M059J (cell line): Measurements from ENCODE around the gene TNIP1. TPM values are rescaled to one million over a fixed set of nuclear protein-coding genes. Genes with fewer than 3 reads are reported as not detected.

Experiments used
- DNase-seq: peaks from one replicate; pipeline ENCODE4 v3.0.0-alpha.2; 2012; ENCODE audit warnings: low read depth
- total RNA-seq: library from RNA; depleted of rRNA; stranded (reverse); fragments of >200 nt; shearing (Covaris generic); gene quantifications from 2 replicates; pipeline ENCODE4 v1.2.3, GENCODE V29; 2014; rRNA removed

The TNIP1 gene, protein sequence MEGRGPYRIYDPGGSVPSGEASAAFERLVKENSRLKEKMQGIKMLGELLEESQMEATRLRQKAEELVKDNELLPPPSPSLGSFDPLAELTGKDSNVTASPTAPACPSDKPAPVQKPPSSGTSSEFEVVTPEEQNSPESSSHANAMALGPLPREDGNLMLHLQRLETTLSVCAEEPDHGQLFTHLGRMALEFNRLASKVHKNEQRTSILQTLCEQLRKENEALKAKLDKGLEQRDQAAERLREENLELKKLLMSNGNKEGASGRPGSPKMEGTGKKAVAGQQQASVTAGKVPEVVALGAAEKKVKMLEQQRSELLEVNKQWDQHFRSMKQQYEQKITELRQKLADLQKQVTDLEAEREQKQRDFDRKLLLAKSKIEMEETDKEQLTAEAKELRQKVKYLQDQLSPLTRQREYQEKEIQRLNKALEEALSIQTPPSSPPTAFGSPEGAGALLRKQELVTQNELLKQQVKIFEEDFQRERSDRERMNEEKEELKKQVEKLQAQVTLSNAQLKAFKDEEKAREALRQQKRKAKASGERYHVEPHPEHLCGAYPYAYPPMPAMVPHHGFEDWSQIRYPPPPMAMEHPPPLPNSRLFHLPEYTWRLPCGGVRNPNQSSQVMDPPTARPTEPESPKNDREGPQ
- 85.3 and 116 TPM in 2 replicates for total RNA-seq

- DNase-seq = peak; percentile 90
These were observed at the start of gene TNIP1 for GRCh38 chr5:151080613-151081430. TSS of gene TNIP1 (minus strand) at chr5:151081034. CDS start at chr5:151065095, 15,939 bp downstream.

- no peak for DNase-seq
These were observed 49.5 kb upstream of the TNIP1 start for GRCh38 chr5:151130235-151130921.

DNA sequence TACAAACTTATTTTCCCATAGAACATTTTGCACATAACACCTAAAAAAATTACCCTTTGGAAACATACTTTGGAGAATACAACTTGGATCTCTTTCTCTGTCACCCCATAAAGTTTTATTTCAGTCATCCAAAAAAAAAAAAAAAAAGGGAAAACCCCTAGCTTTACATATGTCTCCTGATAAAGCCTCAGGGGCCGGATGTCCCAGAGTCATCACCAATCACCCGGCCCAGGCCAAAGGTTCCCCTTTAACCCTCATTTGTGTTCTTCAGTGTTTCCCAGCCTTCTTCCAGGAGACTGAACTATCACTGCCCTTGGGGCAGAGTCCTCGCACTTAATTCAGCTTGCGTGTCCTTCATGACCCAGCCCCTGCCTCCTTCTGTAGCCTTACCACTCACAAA, 48.0 kb upstream of the TNIP1 start:
- no peak for DNase-seq

DNA sequence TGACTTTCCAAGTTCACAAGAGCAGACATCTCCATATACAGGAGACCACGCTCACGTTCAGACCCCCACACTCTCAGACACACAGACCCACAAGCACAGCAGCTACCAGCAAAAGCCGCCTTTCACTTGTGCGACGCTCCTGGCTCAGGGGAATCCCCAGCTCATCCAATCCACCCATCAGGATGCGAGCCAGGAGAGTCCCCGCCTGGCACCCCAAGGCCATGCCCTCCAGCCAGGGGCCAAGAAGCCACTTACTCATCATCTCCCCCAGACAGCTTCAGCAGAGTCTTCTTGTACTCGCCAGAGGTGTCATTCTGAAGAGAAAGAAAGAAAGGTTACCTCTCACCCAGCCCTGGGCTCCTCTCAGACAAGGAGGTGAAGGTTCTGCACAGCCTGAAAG, 47.1 kb upstream of the TNIP1 start:
- DNase-seq = no peak

DNA sequence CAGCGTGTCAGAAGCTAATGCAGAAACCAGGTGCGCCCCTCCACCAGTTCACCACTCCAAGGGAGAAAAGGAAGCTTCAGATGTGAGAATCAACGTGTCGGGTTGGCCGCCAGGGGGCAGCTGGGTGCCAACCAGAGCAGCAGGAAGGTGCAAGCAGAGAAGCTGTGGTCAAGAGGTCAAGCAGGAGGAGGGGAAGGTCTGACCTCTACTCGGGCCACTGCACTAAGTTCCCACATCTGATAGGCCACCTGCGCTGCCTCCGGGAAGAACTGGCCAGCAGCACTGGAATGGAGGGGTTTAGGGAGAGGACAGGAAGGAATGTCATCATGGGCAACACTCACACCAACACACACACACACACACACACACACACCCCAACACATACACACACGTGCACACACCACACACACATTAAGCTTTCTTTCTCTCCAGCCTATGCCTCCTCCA, 45.4 kb upstream of the TNIP1 start:
- peak; percentile 54 for DNase-seq

- DNase-seq = no peak
These were observed 44.6 kb upstream of the TNIP1 start for GRCh38 chr5:151125421-151125820.

- peak; percentile 67 for DNase-seq
These were observed 43.3 kb upstream of the TNIP1 start for GRCh38 chr5:151123897-151124751.

DNA sequence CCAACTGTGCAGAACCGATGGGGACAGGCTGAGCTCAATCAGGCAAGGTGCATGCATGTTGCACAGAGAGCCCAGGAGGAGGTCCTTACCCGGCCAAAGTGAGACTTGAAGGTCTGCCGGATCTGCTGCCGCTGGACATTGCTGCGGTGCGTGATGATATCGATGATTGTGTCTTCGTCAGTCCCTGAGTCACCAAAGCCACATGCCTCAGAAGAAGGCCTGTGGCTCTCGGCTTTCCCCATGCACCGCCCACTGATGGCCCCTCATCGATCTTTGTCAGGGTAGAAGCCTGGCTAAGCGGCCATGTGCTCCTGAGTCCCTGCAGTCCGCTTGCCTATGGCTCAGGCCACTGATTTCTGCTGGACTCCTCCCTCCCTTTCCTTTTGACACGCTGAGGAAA, 42.0 kb upstream of the TNIP1 start:
- no peak for DNase-seq

GRCh38 chr5:151121665-151122064, 40.8 kb upstream of the TNIP1 start:
- no peak for DNase-seq

DNA sequence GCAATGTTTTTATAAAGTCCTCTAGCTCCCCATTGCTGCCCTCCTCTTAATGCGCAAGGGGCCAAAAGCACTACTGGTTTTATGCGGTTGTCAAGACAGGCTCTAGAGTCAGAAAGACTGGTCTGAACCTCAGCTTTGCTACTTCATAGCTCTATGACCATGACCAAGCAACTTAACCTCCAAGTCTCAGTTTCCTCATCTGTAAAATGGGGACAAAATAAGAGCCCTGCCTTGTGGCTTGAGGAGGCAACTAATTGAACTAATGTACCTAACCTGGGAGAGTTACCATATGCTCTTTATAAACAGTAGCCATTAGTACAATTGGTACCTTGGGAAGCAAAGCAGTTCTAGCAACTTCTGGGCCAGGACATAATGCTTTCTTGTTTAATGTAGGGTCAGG, 40.3 kb upstream of the TNIP1 start:
- DNase-seq = no peak

- no peak for DNase-seq
These were observed 38.2 kb upstream of the TNIP1 start for GRCh38 chr5:151118913-151119575.

DNA sequence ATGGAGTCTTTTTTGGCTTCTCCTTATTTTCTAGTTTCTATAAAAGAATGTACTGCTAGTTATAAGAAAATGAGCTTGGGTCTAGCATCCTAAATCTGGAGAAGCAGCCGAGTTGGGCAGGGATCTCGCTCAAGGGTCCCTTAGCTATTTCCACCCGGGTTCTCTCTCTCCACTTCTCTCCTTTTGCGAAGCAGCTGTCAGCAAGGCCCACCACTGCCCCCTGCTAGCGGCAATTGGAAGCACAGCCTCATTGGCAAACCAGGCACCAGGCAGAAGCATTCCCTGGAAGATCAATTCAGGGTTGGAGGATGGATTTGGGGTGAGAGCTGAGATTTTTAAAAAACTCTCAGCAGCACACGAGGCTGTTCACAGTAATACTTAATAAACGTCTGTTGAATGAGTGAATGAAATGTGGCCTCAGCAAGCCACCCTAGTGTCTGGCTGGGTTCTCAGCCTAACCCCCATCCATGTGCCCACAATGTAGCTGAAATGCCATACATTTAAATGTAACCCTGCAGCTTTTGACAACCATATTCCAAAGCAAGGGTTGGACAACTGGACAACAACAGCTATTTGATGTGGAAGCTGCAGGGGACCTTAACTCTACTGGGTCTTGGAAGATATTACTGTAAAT, 34.6 kb upstream of the TNIP1 start:
- DNase-seq = peak; percentile 43

DNA sequence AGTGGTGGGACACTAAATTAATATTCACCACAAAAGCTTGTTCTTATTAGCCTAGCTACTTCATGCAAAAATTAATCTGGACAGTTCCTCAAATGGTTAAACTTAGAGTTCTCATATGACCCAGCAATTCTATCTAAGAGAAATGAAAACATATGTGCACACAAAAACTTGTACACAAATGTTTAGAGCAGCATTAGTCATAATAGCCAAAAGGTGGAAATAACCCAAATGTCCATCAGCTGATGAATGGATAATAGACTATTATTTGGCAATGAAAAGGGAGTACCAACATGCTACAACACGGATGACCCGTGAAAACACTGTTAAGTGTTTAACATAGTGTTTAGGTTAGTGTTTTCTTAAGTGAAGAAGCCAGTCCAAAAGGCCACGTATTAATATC, 32.8 kb upstream of the TNIP1 start:
- no peak for DNase-seq

- DNase-seq = no peak
These were observed 30.2 kb upstream of the TNIP1 start for GRCh38 chr5:151110992-151111391.

DNA sequence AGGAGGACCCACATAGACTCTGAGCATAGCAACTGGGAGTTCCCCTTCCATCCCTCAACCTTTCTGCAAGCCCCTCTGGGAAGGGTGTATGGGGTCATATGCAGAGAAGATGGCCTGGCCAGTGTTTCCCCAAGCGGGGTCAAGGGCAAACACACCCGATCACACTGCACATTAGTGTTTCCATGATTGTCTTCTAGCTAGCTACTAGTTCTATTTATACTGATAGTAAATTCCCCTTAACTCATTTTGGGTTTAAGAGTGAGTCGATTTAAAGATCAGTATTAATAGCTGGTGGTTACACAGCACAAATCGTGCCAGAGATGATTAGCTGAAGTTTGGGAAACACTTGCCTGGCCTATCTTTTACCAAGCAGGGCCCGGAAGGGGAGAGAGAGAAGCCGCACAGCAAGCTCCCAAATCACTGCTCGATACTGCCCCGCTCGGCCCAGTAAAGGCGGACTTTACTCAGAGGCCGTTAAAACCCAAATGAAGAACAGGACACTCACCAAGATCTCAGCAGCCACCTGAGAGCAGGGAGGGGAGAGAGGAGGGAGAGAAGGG, 29.4 kb upstream of the TNIP1 start:
- no peak for DNase-seq

- no peak for DNase-seq
These were observed 27.7 kb upstream of the TNIP1 start for GRCh38 chr5:151108566-151108965.

DNA sequence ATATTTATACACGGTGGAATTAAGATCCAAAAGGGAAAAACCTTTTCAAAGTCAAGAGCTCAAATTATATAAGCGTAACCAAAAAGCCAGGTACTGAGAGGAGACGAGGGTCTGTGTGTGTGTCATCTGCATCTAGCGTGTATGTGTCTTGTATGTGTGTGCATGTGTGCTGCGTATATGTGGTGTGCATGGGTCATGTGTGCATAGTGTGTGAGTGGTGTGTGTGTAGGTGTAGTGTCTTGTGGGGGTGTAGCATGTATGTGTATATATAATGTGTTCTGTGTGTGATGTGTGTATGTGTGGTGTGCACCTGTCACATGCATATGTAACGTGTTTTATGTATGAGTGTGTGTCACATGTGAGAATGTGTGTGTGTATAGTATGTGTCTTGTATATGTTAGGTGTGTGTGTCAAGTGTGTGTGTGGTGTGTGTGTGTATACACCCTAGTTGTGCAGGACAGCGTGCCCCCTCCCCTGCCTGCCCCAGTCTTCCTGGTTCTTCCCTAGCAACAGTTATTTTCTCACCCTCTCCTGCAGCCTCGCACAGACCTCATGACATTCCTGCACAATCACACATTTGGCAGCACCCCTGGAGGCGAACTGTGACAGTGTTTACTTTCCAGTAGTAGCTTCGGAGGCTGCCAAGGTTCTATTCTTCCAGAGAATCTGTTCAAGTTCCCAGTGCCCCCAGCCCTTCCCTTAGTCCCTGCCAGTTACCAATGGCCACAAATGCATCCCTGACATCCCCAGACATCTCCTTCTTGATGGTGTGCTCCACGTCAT, 27.1 kb upstream of the TNIP1 start:
- peak; percentile 51 for DNase-seq

DNA sequence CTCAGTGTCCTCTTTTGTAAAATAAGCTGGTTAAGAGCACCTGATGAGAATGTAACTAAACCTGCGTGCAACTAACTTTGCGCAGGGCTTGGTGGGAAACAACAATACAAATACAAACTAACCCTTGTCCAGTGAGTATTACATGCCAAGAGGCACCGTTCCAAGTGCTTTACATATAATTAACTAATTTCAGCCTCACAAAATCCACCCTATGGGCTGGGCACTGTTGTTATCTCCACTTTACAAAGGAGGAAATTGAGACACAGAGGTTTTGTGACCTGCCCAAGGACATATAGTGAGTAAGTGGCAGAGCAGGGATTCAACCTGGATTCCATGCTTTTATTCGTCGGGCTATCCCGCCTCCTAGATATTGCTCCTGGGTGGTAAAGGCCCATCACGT, 26.2 kb upstream of the TNIP1 start:
- DNase-seq = no peak

GRCh38 chr5:151106509-151106908, 25.7 kb upstream of the TNIP1 start:
- DNase-seq = no peak
